A673 (cell line): Measurements from ENCODE around the gene RASAL2. TPM values are rescaled to one million over a fixed set of nuclear protein-coding genes. Genes with fewer than 3 reads are reported as not detected.

Source experiments
- BruUV-seq: library from RNA; stranded (reverse); fragments of 400-500 nt; replicated peaks from 2 replicates; lab custom pipeline; 2021; lab: Mats Ljungman, UMichigan
- CTCF ChIA-PET: fragments of 300-600 bp; sonication (Branson Sonifier 250); formaldehyde crosslinking; loops from one replicate; lab custom pipeline; 2022; ENCODE audit warnings: antibody characterized with exemption; lab: Charles Lee
- POLR2A ChIA-PET: fragments of 300-600 bp; sonication (Branson Sonifier 250); formaldehyde crosslinking; loops from one replicate; lab custom pipeline; 2022; ENCODE audit warnings: antibody characterized with exemption; ENCODE audit not compliant: low non-redundant PET; lab: Charles Lee
- DNase-seq: peaks from one replicate; pipeline ENCODE4 v3.0.0-alpha.2; 2015; ENCODE audit warnings: low spot score
- H3K27ac ChIP-seq: fragments of 200-600 bp; sonication (generic); 2 replicates; pipeline ENCODE4 v1.5.1; 2016; ENCODE audit warnings: mixed run types, low read depth, mild to moderate bottlenecking, mixed read lengths, antibody characterized with exemption, low read length; ENCODE audit not compliant: poor library complexity, severe bottlenecking
- H3K27me3 ChIP-seq: fragments of 200-600 bp; sonication (generic); replicated peaks from 2 replicates; pipeline ENCODE4 v1.6.1; 2017; ENCODE audit warnings: mixed run types, low read depth, mild to moderate bottlenecking, mixed read lengths, antibody characterized with exemption, low read length; ENCODE audit not compliant: insufficient read depth, poor library complexity
- H3K36me3 ChIP-seq: fragments of 200-600 bp; sonication (generic); 2 replicates; pipeline ENCODE4 v1.6.1; 2016; ENCODE audit warnings: mixed run types, mild to moderate bottlenecking, mixed read lengths, antibody characterized with exemption, low read length; ENCODE audit not compliant: insufficient read depth, poor library complexity, severe bottlenecking
- H3K4me1 ChIP-seq: fragments of 200-600 bp; sonication (generic); 2 replicates; pipeline ENCODE4 v1.6.1; 2017; ENCODE audit warnings: mixed run types, mild to moderate bottlenecking, mixed read lengths, antibody characterized with exemption, low read length; ENCODE audit not compliant: insufficient read depth, poor library complexity, severe bottlenecking
- H3K4me3 ChIP-seq: fragments of 200-600 bp; sonication (generic); 2 replicates; pipeline ENCODE4 v1.5.1; 2016; ENCODE audit warnings: low read depth, mixed run types, mild to moderate bottlenecking, mixed read lengths, low read length; ENCODE audit not compliant: poor library complexity, severe bottlenecking
- H3K9me3 ChIP-seq: fragments of 200-600 bp; sonication (generic); 2 replicates; pipeline ENCODE4 v1.6.1; 2016; ENCODE audit warnings: mixed run types, low read depth, mild to moderate bottlenecking, mixed read lengths, antibody characterized with exemption, low read length; ENCODE audit not compliant: poor library complexity, severe bottlenecking
- CTCF ChIP-seq: fragments of 300-800, 200-600 bp; sonication (generic); conservative IDR thresholded peaks from 2 replicates; pipeline ENCODE4 v1.5.1; 2017; ENCODE audit warnings: low read depth, mild to moderate bottlenecking, antibody characterized with exemption, low read length, moderate library complexity, mixed read lengths
- EZH2 ChIP-seq: fragments of 200-600 bp; sonication (generic); IDR thresholded peaks from 2 replicates; pipeline ENCODE4 v1.6.1; 2017; ENCODE audit warnings: borderline replicate concordance, low read depth, mild to moderate bottlenecking, mixed read lengths, antibody characterized with exemption, low read length; ENCODE audit not compliant: poor library complexity, severe bottlenecking
- intact Hi-C: fragments of 100-400 bp; cut with micrococcal nuclease; formaldehyde crosslinking; loops from one replicate; pipeline ENCODE4 v1.10.0; 2022; ENCODE audit not compliant: unreplicated experiment
- total RNA-seq: library from RNA; stranded (reverse); gene quantifications from 2 replicates; pipeline ENCODE4 v1.2.3, GENCODE V29; 2021

Gene RASAL2
- total RNA-seq, 1 experiment from 2014 or later = 8.3 TPM

GRCh38 chr1:178092878-178093493 is 918 bp upstream of the RASAL2 start:
- POLR2A ChIA-PET = interaction anchor here (0.6 kb wide), 1 partner anchor 40 kb away, joined by 9 read pairs; no protein-coding TSS in a partner anchor
- TF ChIP-seq CTCF (no peak; the same call in 1 of the 2 replicates), EZH2 (no peak)
- H3K27me3 ChIP-seq = no peaks in the 10 kb centered on the region
- peak overlapping the region; percentile 53 for H3K27ac ChIP-seq
- no peaks in the 10 kb centered on the region for H3K9me3 ChIP-seq
- peak overlapping the region; percentile 92 for H3K4me3 ChIP-seq
- H3K4me1 ChIP-seq = peaks cover 17% of the 10 kb centered on the region
- no peaks in the 10 kb centered on the region for H3K36me3 ChIP-seq
- no peak for DNase-seq
- BruUV-seq = TSS peak; percentile 90
- intact Hi-C loops = no loop called here
- CTCF ChIA-PET = interaction anchor here (0.7 kb wide), 1 partner anchor 61 kb away, joined by 3 read pairs; no protein-coding TSS in a partner anchor

- Histone ChIP-seq H3K36me3 (no peaks in the 10 kb centered on the region), H3K9me3 (no peaks in the 10 kb centered on the region), H3K4me3 (peak overlapping the region; percentile 92), H3K27ac (peak overlapping the region; percentile 69), H3K27me3 (no peaks in the 10 kb centered on the region), H3K4me1 (peaks cover 17% of the 10 kb centered on the region)
- intact Hi-C loops = no loop called here
- no peak for TF ChIP-seq EZH2
- no peak for TF ChIP-seq CTCF
- peak; percentile 98 for DNase-seq
- ChIA-PET POLR2A (interaction anchor here (0.6 kb wide), 2 partner anchors 40 to 656 kb away, joined by 3 to 9 read pairs; no protein-coding TSS in a partner anchor), CTCF (interaction anchor here (0.7 kb wide), 1 partner anchor 62 kb away, joined by 3 read pairs; no protein-coding TSS in a partner anchor)
- BruUV-seq = no TSS peak
Observed at GRCh38 chr1:178093494-178093950, 382 bp upstream of the RASAL2 start.

GRCh38 chr1:178094739-178095645 is 1.1 kb downstream of the RASAL2 start:
- ChIA-PET POLR2A (no interaction called here), CTCF (interaction anchor here (0.5 kb wide), 1 partner anchor 913 kb away, joined by 3 read pairs; no protein-coding TSS in a partner anchor)
- Histone ChIP-seq H3K36me3 (no peaks in the 10 kb centered on the region), H3K4me1 (peaks cover 17% of the 10 kb centered on the region), H3K27ac (no peak overlapping the region), H3K4me3 (peak overlapping the region; percentile 92), H3K27me3 (no peaks in the 10 kb centered on the region), H3K9me3 (no peaks in the 10 kb centered on the region)
- TF ChIP-seq EZH2 (no peak), CTCF (no peak)
- no peak for DNase-seq
- intact Hi-C loops = no loop called here
- TSS peak; percentile 57 for BruUV-seq
